ENCODE data around the gene ELL2.
A peak's percentile ranks its signal among the peaks of the same experiment; 100 is the strongest.
"Not testable (repeated sequence)": the region's sequence is repeated elsewhere in the genome, so short reads cannot be mapped to it uniquely, and the experiment has no call there.

Gene ELL2

GRCh38 chr5:95846554-95847260 is 114.9 kb downstream of the ELL2 start:
- Mint-ChIP-seq H3K4me1 (ENCODE audit: low read depth) (peaks cover 36% of the 10 kb centered on the region), H3K27me3 (peaks cover 3% of the 10 kb centered on the region), H3K9me3 (no peaks in the 10 kb centered on the region), H3K27ac (no peak overlapping the region), H3K36me3 (ENCODE audit: low read depth) (no peaks in the 10 kb centered on the region), H3K4me3 (no peak overlapping the region)
- intact Hi-C loops (cut with micrococcal nuclease) = loop anchor here (1.0 kb wide), 2 partner anchors 65 to 182 kb away; no protein-coding TSS in a partner anchor

- Mint-ChIP-seq H3K4me3 (no peak overlapping the region), H3K27ac (peak overlapping the region; percentile 12), H3K4me1 (ENCODE audit: low read depth) (peaks cover 45% of the 10 kb centered on the region), H3K36me3 (ENCODE audit: low read depth) (no peaks in the 10 kb centered on the region), H3K9me3 (no peaks in the 10 kb centered on the region), H3K27me3 (peaks cover 3% of the 10 kb centered on the region)
- intact Hi-C loops (cut with micrococcal nuclease) = no loop called here
Observed at GRCh38 chr5:95845391-95845790, 116.3 kb downstream of the ELL2 start.

GRCh38 chr5:95843733-95844223 is 117.9 kb downstream of the ELL2 start:
- Mint-ChIP-seq H3K36me3 (ENCODE audit: low read depth) (no peaks in the 10 kb centered on the region), H3K27ac (peak overlapping the region; percentile 88), H3K4me1 (ENCODE audit: low read depth) (peaks cover 60% of the 10 kb centered on the region), H3K4me3 (no peak overlapping the region), H3K27me3 (peaks cover 3% of the 10 kb centered on the region), H3K9me3 (no peaks in the 10 kb centered on the region)
- intact Hi-C loops (cut with micrococcal nuclease) = loop anchor here (1.0 to 5.0 kb wide), 5 partner anchors 19 to 286 kb away; partner anchors contain the start of genes ARSK and RFESD

GRCh38 chr5:95842854-95843544 is 118.7 kb downstream of the ELL2 start:
- Mint-ChIP-seq H3K27ac (peak overlapping the region; percentile 88), H3K27me3 (peaks cover 2% of the 10 kb centered on the region), H3K9me3 (no peaks in the 10 kb centered on the region), H3K4me1 (ENCODE audit: low read depth) (peaks cover 65% of the 10 kb centered on the region), H3K36me3 (ENCODE audit: low read depth) (no peaks in the 10 kb centered on the region), H3K4me3 (no peak overlapping the region)
- intact Hi-C loops (cut with micrococcal nuclease) = loop anchor here (1.0 to 5.0 kb wide), 5 partner anchors 18 to 286 kb away; partner anchors contain the start of genes ARSK and RFESD

- Mint-ChIP-seq H3K36me3 (ENCODE audit: low read depth) (no peaks in the 10 kb centered on the region), H3K27me3 (no peaks in the 10 kb centered on the region), H3K4me3 (no peak overlapping the region), H3K4me1 (ENCODE audit: low read depth) (peaks cover 71% of the 10 kb centered on the region), H3K27ac (peak overlapping the region; percentile 88), H3K9me3 (no peaks in the 10 kb centered on the region)
- intact Hi-C loops (cut with micrococcal nuclease) = loop anchor here (2.0 to 5.0 kb wide), 4 partner anchors 17 to 285 kb away; partner anchors contain the start of genes ARSK and RFESD
Observed at GRCh38 chr5:95841914-95842812, 119.5 kb downstream of the ELL2 start.

- no peak overlapping the region for H3K4me3 Mint-ChIP-seq
- H3K9me3 Mint-ChIP-seq = no peaks in the 10 kb centered on the region
- no peaks in the 10 kb centered on the region for H3K36me3 Mint-ChIP-seq (ENCODE audit: low read depth)
- intact Hi-C loops (cut with micrococcal nuclease) = loop anchor here (5.0 kb wide), 2 partner anchors 34 to 284 kb away; partner anchors contain the start of gene ARSK
- H3K27ac Mint-ChIP-seq = peak overlapping the region; percentile 88
- peaks cover 78% of the 10 kb centered on the region for H3K4me1 Mint-ChIP-seq (ENCODE audit: low read depth)
- no peaks in the 10 kb centered on the region for H3K27me3 Mint-ChIP-seq
Observed at GRCh38 chr5:95840956-95841705, 120.5 kb downstream of the ELL2 start.

- H3K4me1 Mint-ChIP-seq (ENCODE audit: low read depth) = peaks cover 79% of the 10 kb centered on the region
- intact Hi-C loops (cut with micrococcal nuclease) = loop anchor here (5.0 kb wide), 2 partner anchors 32 to 282 kb away; partner anchors contain the start of gene ARSK
- H3K4me3 Mint-ChIP-seq = no peak overlapping the region
- no peaks in the 10 kb centered on the region for H3K9me3 Mint-ChIP-seq
- peak overlapping the region; percentile 88 for H3K27ac Mint-ChIP-seq
- no peaks in the 10 kb centered on the region for H3K27me3 Mint-ChIP-seq
- no peaks in the 10 kb centered on the region for H3K36me3 Mint-ChIP-seq (ENCODE audit: low read depth)
Observed at GRCh38 chr5:95839658-95840057, 122.0 kb downstream of the ELL2 start.

- peaks cover 85% of the 10 kb centered on the region for H3K4me1 Mint-ChIP-seq (ENCODE audit: low read depth)
- intact Hi-C loops (cut with micrococcal nuclease) = no loop called here
- no peaks in the 10 kb centered on the region for H3K36me3 Mint-ChIP-seq (ENCODE audit: low read depth)
- H3K4me3 Mint-ChIP-seq = no peak overlapping the region
- H3K27ac Mint-ChIP-seq = no peak overlapping the region
- no peaks in the 10 kb centered on the region for H3K9me3 Mint-ChIP-seq
- H3K27me3 Mint-ChIP-seq = no peaks in the 10 kb centered on the region
Observed at GRCh38 chr5:95838556-95838955, 123.1 kb downstream of the ELL2 start.

- H3K4me1 Mint-ChIP-seq (ENCODE audit: low read depth) = peaks cover 83% of the 10 kb centered on the region
- H3K27me3 Mint-ChIP-seq = no peaks in the 10 kb centered on the region
- H3K4me3 Mint-ChIP-seq = no peak overlapping the region
- no peak overlapping the region for H3K27ac Mint-ChIP-seq
- intact Hi-C loops (cut with micrococcal nuclease) = no loop called here
- no peaks in the 10 kb centered on the region for H3K36me3 Mint-ChIP-seq (ENCODE audit: low read depth)
- no peaks in the 10 kb centered on the region for H3K9me3 Mint-ChIP-seq
Observed at GRCh38 chr5:95838001-95838520, 123.6 kb downstream of the ELL2 start.

GRCh38 chr5:95837492-95837891 is 124.2 kb downstream of the ELL2 start:
- H3K27ac Mint-ChIP-seq = no peak overlapping the region
- no peaks in the 10 kb centered on the region for H3K36me3 Mint-ChIP-seq (ENCODE audit: low read depth)
- no peak overlapping the region for H3K4me3 Mint-ChIP-seq
- no peaks in the 10 kb centered on the region for H3K9me3 Mint-ChIP-seq
- intact Hi-C loops (cut with micrococcal nuclease) = no loop called here
- H3K4me1 Mint-ChIP-seq (ENCODE audit: low read depth) = peaks cover 83% of the 10 kb centered on the region
- H3K27me3 Mint-ChIP-seq = no peaks in the 10 kb centered on the region

GRCh38 chr5:95836971-95837370 is 124.7 kb downstream of the ELL2 start:
- H3K9me3 Mint-ChIP-seq; intact Hi-C loops (cut with micrococcal nuclease); H3K36me3 Mint-ChIP-seq (ENCODE audit: low read depth); H3K4me3 Mint-ChIP-seq; H3K27me3 Mint-ChIP-seq: not testable (repeated sequence)
- H3K4me1 Mint-ChIP-seq (ENCODE audit: low read depth) = peaks cover 83% of the 10 kb centered on the region
- peak overlapping the region; percentile 35 for H3K27ac Mint-ChIP-seq

GRCh38 chr5:95836544-95836943 is 125.1 kb downstream of the ELL2 start:
- Mint-ChIP-seq H3K9me3 (no peaks in the 10 kb centered on the region), H3K4me1 (ENCODE audit: low read depth) (peaks cover 80% of the 10 kb centered on the region)

More at GRCh38 chr5:95836544-95836943, 125.1 kb downstream of the ELL2 start:
- peak overlapping the region; percentile 35 for H3K27ac Mint-ChIP-seq
- no peak overlapping the region for H3K4me3 Mint-ChIP-seq
- H3K27me3 Mint-ChIP-seq = no peaks in the 10 kb centered on the region
- H3K36me3 Mint-ChIP-seq (ENCODE audit: low read depth) = no peaks in the 10 kb centered on the region
- intact Hi-C loops (cut with micrococcal nuclease) = no loop called here

All from dendritic cell treated with granulocyte-macrophage colony-stimulating factor and Interleukin-4, amounts not matched to agents 40 ng/mL and 50 ng/mL, for 4 days (primary cell).